GM12878 (cell line): Measurements from ENCODE around the gene CYP26C1.

Experiments
- GABPA ChIP-seq: IDR thresholded peaks from 2 replicates; pipeline ENCODE4 v1.6.1; 2014; ENCODE audit warnings: antibody characterized with exemption, low read depth, mild to moderate bottlenecking, inconsistent platforms
- MEF2A ChIP-seq: IDR thresholded peaks from 2 replicates; pipeline ENCODE4 v1.6.1; 2011; ENCODE audit warnings: low read depth, mild to moderate bottlenecking, low read length, moderate library complexity; ENCODE audit not compliant: insufficient read depth
- POLR2AphosphoS5 ChIP-seq: IDR thresholded peaks from 2 replicates; pipeline ENCODE4 v1.6.1; 2011; ENCODE audit warnings: mild to moderate bottlenecking, low read length, inconsistent platforms
- TCF7 ChIP-seq: IDR thresholded peaks from 2 replicates; pipeline ENCODE4 v1.6.1; 2014; ENCODE audit warnings: antibody characterized with exemption, borderline replicate concordance
- YBX1 ChIP-seq: fragments of 450-650 bp; IDR thresholded peaks from 2 replicates; pipeline ENCODE4 v1.6.1; 2016; ENCODE audit warnings: antibody characterized with exemption

- TF ChIP-seq TCF7 (no peak), YBX1 (no peak), MEF2A (no peak), GABPA (no peak), POLR2AphosphoS5 (no peak)
These were observed 8.0 kb downstream of the CYP26C1 start for GRCh38 chr10:93068411-93069244.
